SK-N-SH treated with all-trans-retinoic acid at 6 μM for 48 hours (cell line): Measurements from ENCODE around the gene MAP3K13.

Source experiments
- CREB5 ChIP-seq: fragments of 250-450 bp; sonication (Bioruptor Pico); IDR thresholded peaks from 2 replicates; pipeline ENCODE4 v1.5.1; 2020; ENCODE audit warnings: low read depth, mild to moderate bottlenecking, moderate library complexity
- GLIS3 ChIP-seq: fragments of 250-450 bp; sonication (Bioruptor Pico); IDR thresholded peaks from 2 replicates; pipeline ENCODE4 v1.5.0; 2020; ENCODE audit warnings: mild to moderate bottlenecking, moderate library complexity
- ISL1 ChIP-seq: fragments of 250-450 bp; sonication (Bioruptor Pico); IDR thresholded peaks from 2 replicates; pipeline ENCODE4 v2.1.2; 2022; ENCODE audit warnings: mild to moderate bottlenecking, moderate library complexity
- ZNF565 ChIP-seq: fragments of 450-650 bp; formaldehyde crosslinking; conservative IDR thresholded peaks from 2 replicates; pipeline ENCODE4 v1.5.0; 2020; ENCODE audit warnings: low read depth, mild to moderate bottlenecking, moderate library complexity

- TF ChIP-seq GLIS3 (CRISPR knock-in tag), result no peak
- no peak for TF ChIP-seq CREB5 (CRISPR knock-in tag)
- TF ChIP-seq ISL1 (CRISPR knock-in tag), result no peak
- TF ChIP-seq ZNF565 (CRISPR knock-in tag), result no peak
Measured at GRCh38 chr3:185473290-185473815, 110.4 kb downstream of the MAP3K13 start.
